ENCODE results near the gene MDC1. TPM values are rescaled to one million over a fixed set of nuclear protein-coding genes. Genes with fewer than 3 reads are reported as not detected.

The MDC1 gene
- total and polyA plus RNA-seq, 2 of the 13 experiments (the other 11 are each of a cell fraction or from before 2014, with no cell fraction given), result 8.4 to 14.0 TPM

DNA sequence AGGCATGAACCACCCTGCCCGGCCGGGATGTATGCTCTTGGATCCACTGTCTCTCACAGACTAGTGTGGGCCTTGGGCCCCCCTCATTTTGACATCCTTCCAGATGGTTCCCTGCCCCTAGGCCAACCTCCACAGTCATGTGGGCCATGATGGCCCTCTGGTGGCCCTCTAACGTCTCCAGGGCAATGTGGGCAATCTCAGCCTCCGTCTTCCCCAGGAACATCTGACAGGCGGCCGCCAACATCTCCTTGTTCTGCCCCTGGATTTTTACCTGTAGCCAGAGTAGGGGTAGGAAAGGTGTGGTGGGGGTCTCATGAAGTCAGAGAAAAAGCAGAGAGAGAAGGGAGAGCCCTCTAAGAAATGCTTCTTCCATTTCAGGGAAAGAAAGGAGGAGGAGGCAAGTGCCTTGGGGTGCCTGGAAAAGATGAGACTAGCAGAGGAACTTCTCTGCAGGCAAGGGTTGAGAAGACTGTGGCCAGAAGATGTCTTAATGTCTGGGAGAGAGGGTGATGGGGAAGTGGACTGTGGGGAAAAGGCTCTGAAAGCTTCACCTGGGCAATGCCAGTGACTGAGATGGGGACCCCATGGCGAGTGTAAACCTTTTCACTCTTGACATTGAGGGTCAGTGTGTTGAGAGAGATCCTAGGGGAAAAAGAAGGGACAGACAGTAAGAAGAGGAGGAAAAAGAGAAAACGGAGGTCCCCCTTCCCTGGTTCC, 24.1 kb upstream of the MDC1 start (continued):
- TF ChIP-seq, protein P1, sequence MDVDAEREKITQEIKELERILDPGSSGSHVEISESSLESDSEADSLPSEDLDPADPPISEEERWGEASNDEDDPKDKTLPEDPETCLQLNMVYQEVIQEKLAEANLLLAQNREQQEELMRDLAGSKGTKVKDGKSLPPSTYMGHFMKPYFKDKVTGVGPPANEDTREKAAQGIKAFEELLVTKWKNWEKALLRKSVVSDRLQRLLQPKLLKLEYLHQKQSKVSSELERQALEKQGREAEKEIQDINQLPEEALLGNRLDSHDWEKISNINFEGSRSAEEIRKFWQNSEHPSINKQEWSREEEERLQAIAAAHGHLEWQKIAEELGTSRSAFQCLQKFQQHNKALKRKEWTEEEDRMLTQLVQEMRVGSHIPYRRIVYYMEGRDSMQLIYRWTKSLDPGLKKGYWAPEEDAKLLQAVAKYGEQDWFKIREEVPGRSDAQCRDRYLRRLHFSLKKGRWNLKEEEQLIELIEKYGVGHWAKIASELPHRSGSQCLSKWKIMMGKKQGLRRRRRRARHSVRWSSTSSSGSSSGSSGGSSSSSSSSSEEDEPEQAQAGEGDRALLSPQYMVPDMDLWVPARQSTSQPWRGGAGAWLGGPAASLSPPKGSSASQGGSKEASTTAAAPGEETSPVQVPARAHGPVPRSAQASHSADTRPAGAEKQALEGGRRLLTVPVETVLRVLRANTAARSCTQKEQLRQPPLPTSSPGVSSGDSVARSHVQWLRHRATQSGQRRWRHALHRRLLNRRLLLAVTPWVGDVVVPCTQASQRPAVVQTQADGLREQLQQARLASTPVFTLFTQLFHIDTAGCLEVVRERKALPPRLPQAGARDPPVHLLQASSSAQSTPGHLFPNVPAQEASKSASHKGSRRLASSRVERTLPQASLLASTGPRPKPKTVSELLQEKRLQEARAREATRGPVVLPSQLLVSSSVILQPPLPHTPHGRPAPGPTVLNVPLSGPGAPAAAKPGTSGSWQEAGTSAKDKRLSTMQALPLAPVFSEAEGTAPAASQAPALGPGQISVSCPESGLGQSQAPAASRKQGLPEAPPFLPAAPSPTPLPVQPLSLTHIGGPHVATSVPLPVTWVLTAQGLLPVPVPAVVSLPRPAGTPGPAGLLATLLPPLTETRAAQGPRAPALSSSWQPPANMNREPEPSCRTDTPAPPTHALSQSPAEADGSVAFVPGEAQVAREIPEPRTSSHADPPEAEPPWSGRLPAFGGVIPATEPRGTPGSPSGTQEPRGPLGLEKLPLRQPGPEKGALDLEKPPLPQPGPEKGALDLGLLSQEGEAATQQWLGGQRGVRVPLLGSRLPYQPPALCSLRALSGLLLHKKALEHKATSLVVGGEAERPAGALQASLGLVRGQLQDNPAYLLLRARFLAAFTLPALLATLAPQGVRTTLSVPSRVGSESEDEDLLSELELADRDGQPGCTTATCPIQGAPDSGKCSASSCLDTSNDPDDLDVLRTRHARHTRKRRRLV (CRISPR knock-in tag; IDR thresholded peaks at IDR 0.05), result no peak
- no peak for TF ChIP-seq NFE2 (CRISPR knock-in tag; IDR thresholded peaks at IDR 0.05)
- no peak for TF ChIP-seq JARID2 (CRISPR knock-in tag; IDR thresholded peaks at IDR 0.05; ENCODE audit: insufficient replicate concordance)
- TF ChIP-seq SNAPC2 (CRISPR knock-in tag; IDR thresholded peaks at IDR 0.05), result 0 out of 2 replicates have a peak, but pooled peaks have one; percentile 17
- no peak for TF ChIP-seq RBM22 (optimal IDR thresholded peaks at IDR 0.05; ENCODE audit: low read length)
- no peak for TF ChIP-seq GPN1 (CRISPR knock-in tag; IDR thresholded peaks at IDR 0.05; ENCODE audit: borderline replicate concordance)
- no peak for TF ChIP-seq ZNF354B (CRISPR knock-in tag; IDR thresholded peaks at IDR 0.05)
- TF ChIP-seq, protein P2, sequence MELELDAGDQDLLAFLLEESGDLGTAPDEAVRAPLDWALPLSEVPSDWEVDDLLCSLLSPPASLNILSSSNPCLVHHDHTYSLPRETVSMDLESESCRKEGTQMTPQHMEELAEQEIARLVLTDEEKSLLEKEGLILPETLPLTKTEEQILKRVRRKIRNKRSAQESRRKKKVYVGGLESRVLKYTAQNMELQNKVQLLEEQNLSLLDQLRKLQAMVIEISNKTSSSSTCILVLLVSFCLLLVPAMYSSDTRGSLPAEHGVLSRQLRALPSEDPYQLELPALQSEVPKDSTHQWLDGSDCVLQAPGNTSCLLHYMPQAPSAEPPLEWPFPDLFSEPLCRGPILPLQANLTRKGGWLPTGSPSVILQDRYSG (CRISPR knock-in tag; IDR thresholded peaks at IDR 0.05), result no peak
- no peak for TF ChIP-seq ZNF33A (CRISPR knock-in tag; IDR thresholded peaks at IDR 0.05; ENCODE audit: borderline replicate concordance)
- no peak for TF ChIP-seq SNRNP70 (IDR thresholded peaks at IDR 0.05; ENCODE audit: low read depth, low read length)
- TF ChIP-seq NFIB (CRISPR knock-in tag; IDR thresholded peaks at IDR 0.05; ENCODE audit: borderline replicate concordance), result no peak
- TF ChIP-seq, protein P3, sequence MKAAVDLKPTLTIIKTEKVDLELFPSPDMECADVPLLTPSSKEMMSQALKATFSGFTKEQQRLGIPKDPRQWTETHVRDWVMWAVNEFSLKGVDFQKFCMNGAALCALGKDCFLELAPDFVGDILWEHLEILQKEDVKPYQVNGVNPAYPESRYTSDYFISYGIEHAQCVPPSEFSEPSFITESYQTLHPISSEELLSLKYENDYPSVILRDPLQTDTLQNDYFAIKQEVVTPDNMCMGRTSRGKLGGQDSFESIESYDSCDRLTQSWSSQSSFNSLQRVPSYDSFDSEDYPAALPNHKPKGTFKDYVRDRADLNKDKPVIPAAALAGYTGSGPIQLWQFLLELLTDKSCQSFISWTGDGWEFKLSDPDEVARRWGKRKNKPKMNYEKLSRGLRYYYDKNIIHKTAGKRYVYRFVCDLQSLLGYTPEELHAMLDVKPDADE (CRISPR knock-in tag; IDR thresholded peaks at IDR 0.05), result no peak
- TF ChIP-seq, protein P4, sequence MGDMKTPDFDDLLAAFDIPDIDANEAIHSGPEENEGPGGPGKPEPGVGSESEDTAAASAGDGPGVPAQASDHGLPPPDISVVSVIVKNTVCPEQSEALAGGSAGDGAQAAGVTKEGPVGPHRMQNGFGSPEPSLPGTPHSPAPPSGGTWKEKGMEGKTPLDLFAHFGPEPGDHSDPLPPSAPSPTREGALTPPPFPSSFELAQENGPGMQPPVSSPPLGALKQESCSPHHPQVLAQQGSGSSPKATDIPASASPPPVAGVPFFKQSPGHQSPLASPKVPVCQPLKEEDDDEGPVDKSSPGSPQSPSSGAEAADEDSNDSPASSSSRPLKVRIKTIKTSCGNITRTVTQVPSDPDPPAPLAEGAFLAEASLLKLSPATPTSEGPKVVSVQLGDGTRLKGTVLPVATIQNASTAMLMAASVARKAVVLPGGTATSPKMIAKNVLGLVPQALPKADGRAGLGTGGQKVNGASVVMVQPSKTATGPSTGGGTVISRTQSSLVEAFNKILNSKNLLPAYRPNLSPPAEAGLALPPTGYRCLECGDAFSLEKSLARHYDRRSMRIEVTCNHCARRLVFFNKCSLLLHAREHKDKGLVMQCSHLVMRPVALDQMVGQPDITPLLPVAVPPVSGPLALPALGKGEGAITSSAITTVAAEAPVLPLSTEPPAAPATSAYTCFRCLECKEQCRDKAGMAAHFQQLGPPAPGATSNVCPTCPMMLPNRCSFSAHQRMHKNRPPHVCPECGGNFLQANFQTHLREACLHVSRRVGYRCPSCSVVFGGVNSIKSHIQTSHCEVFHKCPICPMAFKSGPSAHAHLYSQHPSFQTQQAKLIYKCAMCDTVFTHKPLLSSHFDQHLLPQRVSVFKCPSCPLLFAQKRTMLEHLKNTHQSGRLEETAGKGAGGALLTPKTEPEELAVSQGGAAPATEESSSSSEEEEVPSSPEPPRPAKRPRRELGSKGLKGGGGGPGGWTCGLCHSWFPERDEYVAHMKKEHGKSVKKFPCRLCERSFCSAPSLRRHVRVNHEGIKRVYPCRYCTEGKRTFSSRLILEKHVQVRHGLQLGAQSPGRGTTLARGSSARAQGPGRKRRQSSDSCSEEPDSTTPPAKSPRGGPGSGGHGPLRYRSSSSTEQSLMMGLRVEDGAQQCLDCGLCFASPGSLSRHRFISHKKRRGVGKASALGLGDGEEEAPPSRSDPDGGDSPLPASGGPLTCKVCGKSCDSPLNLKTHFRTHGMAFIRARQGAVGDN (CRISPR knock-in tag; IDR thresholded peaks at IDR 0.05), result peak; percentile 23; the same call in 1 of the 2 replicates
- no peak for TF ChIP-seq ISX (CRISPR knock-in tag; conservative IDR thresholded peaks at IDR 0.05)
- TF ChIP-seq ZNF20 (CRISPR knock-in tag; IDR thresholded peaks at IDR 0.05), result no peak
- TF ChIP-seq ZNF547 (CRISPR knock-in tag; IDR thresholded peaks at IDR 0.05), result no peak

Measured in HepG2 (cell line).